Duodenal mucosa (tissue), 2 donors: Measurements from ENCODE around the gene KCNQ2.
"Not testable (repeated sequence)": the region's sequence is repeated elsewhere in the genome, so short reads cannot be mapped to it uniquely, and the experiment has no call there.

ENCODE experiments used
- H3K27ac ChIP-seq: one replicate; pipeline ENCODE4 v1.7.0; 2013; ENCODE audit warnings: low read depth, low read length
- H3K27me3 ChIP-seq, 2 donors: one replicate each; pipeline ENCODE4 v1.7.0; 2013; ENCODE audit warnings: low read length in 2 of 2, control low read depth in 1 of 2; ENCODE audit not compliant: insufficient read depth in 2 of 2, control insufficient read depth in 1 of 2
- H3K36me3 ChIP-seq, 2 donors: one replicate each; pipeline ENCODE4 v1.7.0; 2013; ENCODE audit warnings: low read length in 2 of 2, control low read depth in 1 of 2; ENCODE audit not compliant: insufficient read depth in 2 of 2, control insufficient read depth in 1 of 2
- H3K4me1 ChIP-seq, 2 donors: one replicate each; pipeline ENCODE4 v1.7.0; 2013; ENCODE audit warnings: low read length in 2 of 2, control low read depth in 1 of 2; ENCODE audit not compliant: insufficient read depth in 2 of 2, control insufficient read depth in 1 of 2
- H3K4me3 ChIP-seq, 2 donors: one replicate each; pipeline ENCODE4 v1.7.0; 2013; ENCODE audit warnings: low read length in 2 of 2, low read depth in 1 of 2
- H3K9ac ChIP-seq, 2 donors: one replicate each; pipeline ENCODE4 v1.7.0; 2013; ENCODE audit warnings: low read length in 2 of 2, low read depth in 1 of 2
- H3K9me3 ChIP-seq, 2 donors: one replicate each; pipeline ENCODE4 v1.7.0; 2013; ENCODE audit warnings: low read length in 2 of 2, control low read depth in 1 of 2; ENCODE audit not compliant: control insufficient read depth in 1 of 2

Gene KCNQ2

DNA sequence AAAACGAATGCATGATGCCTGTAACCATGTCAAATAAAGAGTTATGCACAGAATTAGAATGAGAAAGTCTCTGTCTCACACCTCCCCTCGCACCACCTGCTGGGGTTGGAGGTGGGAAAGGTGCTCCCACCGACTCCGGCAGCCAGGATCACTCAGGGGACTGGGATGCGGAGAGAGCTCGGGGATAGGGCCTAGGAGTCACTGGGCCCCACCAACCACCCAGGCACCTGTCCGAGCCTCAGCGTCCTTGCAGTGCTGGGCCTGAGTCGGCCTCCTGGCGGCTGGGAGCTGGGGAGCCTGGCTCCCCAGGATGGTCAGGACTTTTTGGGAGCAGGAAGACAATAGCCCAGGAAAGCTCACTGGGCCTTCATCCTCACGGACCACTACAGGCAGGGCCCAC is 88.9 kb downstream of the KCNQ2 start:
- Histone ChIP-seq H3K36me3 (no peaks in the 10 kb centered on the region), H3K27me3 (peaks cover 0 to 17% of the 10 kb centered on the region in 2 donors), H3K9me3 (peaks cover 21% of the 10 kb centered on the region in 2 donors), H3K9ac (no peak overlapping the region), H3K4me3 (no peak overlapping the region), H3K4me1 (no peaks in the 10 kb centered on the region), H3K27ac (no peak overlapping the region)

DNA sequence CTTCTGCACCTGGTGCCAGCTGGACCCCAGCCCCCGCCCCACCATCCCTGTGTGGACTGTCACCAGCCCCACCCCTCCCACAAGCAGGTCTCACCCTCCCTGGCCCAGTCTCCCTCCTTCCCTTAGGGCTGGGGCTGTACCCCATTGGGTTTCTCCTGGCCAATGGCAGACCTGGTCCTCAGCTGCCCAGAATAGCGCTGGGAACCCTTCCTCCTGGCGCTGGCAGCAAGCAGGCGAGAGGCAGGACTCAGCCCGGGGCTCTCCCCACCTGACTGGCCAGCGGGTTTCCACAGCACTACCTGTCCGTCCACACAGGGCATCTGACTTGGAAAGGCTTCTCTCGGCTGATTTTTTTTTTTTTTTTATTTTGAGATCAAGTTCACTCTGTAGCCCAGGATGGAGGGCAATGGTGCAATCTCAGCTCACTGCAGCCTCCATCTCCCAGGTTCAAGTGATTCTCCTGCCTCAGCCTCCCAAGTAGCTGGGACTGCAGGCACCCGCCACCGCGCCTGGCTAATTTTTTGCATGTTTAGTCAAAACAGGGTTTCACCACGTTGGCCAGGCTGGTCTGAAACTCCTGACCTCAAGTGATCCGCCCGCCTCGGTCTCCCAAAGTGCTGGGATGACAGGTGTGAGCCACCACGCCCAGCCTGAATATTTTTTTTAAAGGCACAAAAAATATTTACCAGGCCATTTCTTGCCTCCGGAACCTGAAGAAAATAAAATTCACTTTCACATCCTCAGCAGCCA is 89.7 kb downstream of the KCNQ2 start:
- Histone ChIP-seq H3K9me3 (peaks cover 18% of the 10 kb centered on the region in 2 donors), H3K4me1 (no peaks in the 10 kb centered on the region), H3K36me3 (no peaks in the 10 kb centered on the region), H3K9ac (no peak overlapping the region), H3K4me3 (no peak overlapping the region), H3K27ac (no peak overlapping the region), H3K27me3 (peaks cover 0 to 17% of the 10 kb centered on the region in 2 donors)

DNA sequence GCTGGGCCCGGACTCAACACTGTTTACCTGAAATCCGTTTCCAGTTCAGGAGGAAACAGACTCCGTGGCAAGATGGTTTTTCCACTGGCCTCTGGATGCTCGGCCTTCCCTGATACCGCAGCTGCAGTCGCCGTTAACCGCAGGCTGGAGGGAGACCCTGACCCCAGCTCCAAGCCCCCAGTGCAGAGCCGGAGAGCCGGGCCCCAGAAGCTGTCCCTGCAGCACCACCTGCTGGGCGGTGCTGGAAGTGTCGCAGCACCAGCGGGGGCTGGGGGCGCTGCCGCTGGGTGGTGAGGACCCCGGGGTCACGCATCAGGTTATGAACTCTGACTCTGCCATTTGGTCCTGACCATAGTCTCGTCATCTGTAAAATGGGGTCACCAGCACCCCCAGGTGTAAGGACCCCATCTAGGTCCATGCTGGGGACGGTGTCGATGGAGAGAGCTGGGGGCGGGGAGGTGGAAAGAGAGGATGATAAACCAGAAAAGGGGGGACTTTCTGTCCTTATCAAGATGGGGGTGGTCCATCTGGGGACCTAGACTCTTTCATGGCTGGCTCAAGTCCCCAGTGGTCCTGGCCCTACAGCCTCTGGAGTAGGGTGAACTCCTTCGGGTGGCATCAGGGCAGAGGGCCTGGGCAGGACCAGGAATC is 90.5 kb downstream of the KCNQ2 start:
- no peaks in the 10 kb centered on the region for H3K4me1 ChIP-seq
- no peak overlapping the region for H3K27ac ChIP-seq
- H3K9me3 ChIP-seq: peaks cover 12% of the 10 kb centered on the region in 2 donors
- H3K9ac ChIP-seq: no peak overlapping the region
- H3K36me3 ChIP-seq: no peaks in the 10 kb centered on the region
- no peak overlapping the region for H3K4me3 ChIP-seq
- H3K27me3 ChIP-seq: peaks cover 0 to 21% of the 10 kb centered on the region in 2 donors

DNA sequence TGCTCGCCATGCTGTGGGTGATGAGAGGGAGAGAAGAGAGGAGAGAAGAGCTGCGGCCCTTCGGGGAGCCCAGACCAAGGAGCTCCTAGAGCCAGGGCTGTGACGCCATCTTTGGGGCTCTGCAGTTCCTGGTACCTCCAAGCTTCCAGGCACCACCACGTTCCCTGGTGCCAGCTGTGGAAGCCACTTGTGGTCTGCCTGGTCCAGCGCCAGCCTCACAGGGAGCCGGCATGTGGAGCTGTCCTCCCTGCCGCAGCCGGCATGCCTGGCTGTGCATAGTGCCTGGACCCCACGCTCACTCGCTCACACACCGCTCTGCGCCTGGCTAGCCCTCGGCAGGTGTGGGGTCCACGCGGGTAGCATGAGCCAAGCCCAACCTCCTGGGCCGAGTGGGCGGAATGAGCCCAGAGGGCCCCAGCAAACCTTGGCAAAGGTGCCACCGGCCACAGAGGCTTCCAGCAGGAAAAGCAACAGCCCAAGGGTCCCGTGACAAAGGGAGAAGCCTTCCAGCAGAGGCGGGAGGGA is 92.0 kb downstream of the KCNQ2 start:
- Histone ChIP-seq H3K27me3 (peaks cover 0 to 21% of the 10 kb centered on the region in 2 donors), H3K27ac (no peak overlapping the region)

DNA sequence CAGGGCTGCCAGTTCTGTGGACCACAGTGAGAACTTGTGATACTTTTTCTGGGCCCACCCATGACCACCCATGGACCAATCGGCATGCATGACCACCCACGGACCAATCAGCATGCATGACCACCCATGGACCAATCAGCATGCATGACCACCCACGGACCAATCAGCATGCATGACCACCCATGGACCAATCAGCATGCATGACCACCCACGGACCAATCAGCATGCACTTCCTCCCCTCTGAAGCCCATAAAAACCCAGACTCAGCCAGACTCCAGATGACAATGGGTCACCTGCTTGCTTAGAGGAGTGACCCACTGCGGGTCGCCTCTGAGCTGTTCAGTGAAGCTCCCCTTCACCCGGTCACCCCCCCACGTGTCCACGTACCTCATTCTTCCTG is 92.6 kb downstream of the KCNQ2 start:
- H3K36me3 ChIP-seq, H3K9me3 ChIP-seq, H3K9ac ChIP-seq, H3K4me3 ChIP-seq, H3K4me1 ChIP-seq, H3K27ac ChIP-seq: not testable (repeated sequence)
- peaks cover under 1 to 21% of the 10 kb centered on the region in 2 donors for H3K27me3 ChIP-seq

More for the DNA sequence above, 92.0 kb downstream of the KCNQ2 start:
- Histone ChIP-seq H3K9ac (no peak overlapping the region), H3K4me1 (no peaks in the 10 kb centered on the region), H3K4me3 (no peak overlapping the region), H3K36me3 (no peaks in the 10 kb centered on the region), H3K9me3 (peaks cover 0 to 1% of the 10 kb centered on the region in 2 donors)

DNA sequence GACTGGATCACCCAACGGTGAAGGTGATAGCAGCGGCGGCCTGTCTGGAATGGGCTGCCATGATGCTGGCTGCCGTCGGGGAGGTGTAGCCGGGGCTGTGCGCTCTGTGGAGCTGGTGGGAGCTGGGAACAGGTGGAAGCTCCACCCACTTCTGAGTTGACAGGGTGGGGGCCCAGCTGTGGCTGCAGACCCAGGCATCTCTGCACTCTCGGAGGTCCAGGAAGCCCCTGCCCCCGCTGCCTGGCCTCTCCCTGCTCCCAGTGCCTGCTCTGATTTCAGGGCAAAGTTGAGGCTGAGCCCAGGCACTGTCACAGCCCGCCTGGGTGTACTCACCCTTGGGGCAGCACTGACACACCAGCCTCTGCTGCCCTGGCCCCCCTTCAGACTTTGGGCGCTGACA is 93.2 kb downstream of the KCNQ2 start:
- no peak overlapping the region for H3K9ac ChIP-seq
- peaks cover 3 to 24% of the 10 kb centered on the region in 2 donors for H3K27me3 ChIP-seq
- H3K27ac ChIP-seq: no peak overlapping the region
- H3K36me3 ChIP-seq: no peaks in the 10 kb centered on the region
- H3K4me3 ChIP-seq: no peak overlapping the region
- H3K4me1 ChIP-seq: no peaks in the 10 kb centered on the region
- H3K9me3 ChIP-seq: no peaks in the 10 kb centered on the region

DNA sequence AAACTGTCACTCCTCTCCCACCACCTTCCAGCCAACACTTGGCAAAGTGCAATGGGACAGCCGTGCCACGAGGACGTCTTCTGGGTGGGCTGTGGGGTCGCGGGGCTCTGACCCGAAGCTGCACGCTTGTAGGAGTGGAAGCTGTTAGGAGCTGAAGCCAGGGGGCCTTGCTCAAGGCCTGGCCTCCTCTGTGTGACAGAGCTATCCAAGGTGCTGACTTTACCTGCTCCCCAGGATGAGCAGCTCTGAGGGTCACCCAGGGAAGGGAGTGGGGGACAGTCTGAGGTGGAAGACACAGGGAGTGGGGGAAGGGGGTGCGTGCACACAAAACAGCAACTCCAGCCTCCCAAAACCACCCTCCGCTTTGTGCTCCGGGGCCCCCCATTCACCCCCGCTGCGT is 93.8 kb downstream of the KCNQ2 start:
- no peaks in the 10 kb centered on the region for H3K9me3 ChIP-seq
- H3K4me1 ChIP-seq: no peaks in the 10 kb centered on the region
- no peak overlapping the region for H3K4me3 ChIP-seq
- no peak overlapping the region for H3K9ac ChIP-seq
- no peaks in the 10 kb centered on the region for H3K36me3 ChIP-seq
- peaks cover 3 to 24% of the 10 kb centered on the region in 2 donors for H3K27me3 ChIP-seq
- no peak overlapping the region for H3K27ac ChIP-seq

DNA sequence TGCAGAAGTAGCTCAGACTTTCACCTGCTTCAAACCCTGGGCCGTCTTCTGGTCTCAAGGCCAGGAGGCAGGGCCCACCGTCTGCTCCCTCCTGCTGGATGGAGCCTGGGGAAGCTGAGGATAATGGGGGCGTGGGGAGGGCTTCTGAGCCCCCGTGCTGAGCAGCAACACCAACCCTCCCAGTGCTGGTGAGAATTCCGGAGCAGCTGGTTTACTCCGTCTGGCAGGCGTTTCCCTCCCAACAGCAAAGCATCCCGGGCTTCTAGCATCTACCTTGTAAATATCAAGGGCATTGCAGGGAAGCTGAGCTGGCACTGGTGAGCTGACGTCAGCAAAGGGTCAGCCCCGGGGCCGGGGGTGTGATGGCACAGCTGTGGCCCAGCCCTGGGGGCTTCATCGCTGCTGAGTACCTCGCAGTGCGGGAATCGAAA is 94.5 kb downstream of the KCNQ2 start:
- Histone ChIP-seq H3K4me1 (no peaks in the 10 kb centered on the region), H3K9me3 (no peaks in the 10 kb centered on the region), H3K36me3 (no peaks in the 10 kb centered on the region), H3K27ac (no peak overlapping the region), H3K9ac (no peak overlapping the region), H3K4me3 (no peak overlapping the region), H3K27me3 (peaks cover 3 to 24% of the 10 kb centered on the region in 2 donors)

DNA sequence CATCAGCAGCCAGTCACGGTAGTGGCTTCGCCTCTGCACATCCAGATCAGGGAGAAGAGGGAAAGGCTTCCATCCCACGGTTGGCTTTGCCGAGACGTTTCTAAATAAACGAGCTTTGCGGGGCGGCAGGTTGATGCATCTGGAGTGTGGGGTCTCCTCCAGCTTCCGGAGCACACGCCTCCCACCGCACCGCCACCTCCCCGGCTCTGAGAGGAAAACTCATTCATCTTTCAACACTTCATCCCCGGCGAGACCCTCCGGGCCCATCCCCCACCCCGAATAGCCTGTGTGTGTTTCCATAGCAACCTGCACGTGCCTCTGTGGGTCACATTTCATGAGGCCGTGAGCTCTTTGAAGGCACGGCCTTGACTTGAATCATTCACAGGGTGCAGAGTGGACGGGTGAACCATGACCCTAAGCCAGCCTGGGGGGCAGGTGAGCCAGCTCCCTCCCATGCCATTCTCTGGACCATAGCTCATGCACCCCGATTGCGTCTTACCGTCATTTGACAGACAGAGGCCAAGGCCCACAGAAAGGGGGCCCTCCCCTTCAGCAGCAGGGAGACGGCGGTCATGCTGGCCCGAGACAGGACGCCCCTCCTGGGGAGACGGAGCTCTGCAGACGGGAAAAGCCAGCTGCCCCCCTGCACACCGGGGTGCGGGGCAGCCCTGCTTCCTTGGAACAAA is 95.1 kb downstream of the KCNQ2 start:
- no peaks in the 10 kb centered on the region for H3K36me3 ChIP-seq
- H3K27me3 ChIP-seq: peaks cover 3 to 24% of the 10 kb centered on the region in 2 donors
- no peak overlapping the region for H3K4me3 ChIP-seq
- no peaks in the 10 kb centered on the region for H3K9me3 ChIP-seq
- H3K9ac ChIP-seq: no peak overlapping the region
- H3K4me1 ChIP-seq: no peaks in the 10 kb centered on the region
- H3K27ac ChIP-seq: no peak overlapping the region
